Small intestine (tissue), 7 donors: ENCODE data around the gene CASP2. TPM values are rescaled to one million over a fixed set of nuclear protein-coding genes. Genes with fewer than 3 reads are reported as not detected.

Experiments used
- DNase-seq, 2 donors: peaks; one replicate each; pipeline versions ENCODE4 v3.0.0 to v3.0.0-alpha.2; 2013
- FAIRE-seq: peaks from 2 replicates; lab custom pipeline; 2012; peaks lifted over from hg19 to GRCh38; lab: Jason Lieb, UNC
- H3K27ac ChIP-seq, 3 donors: one replicate each; pipeline ENCODE4 v1.5.1; 2013; ENCODE audit warnings: low read length in 2 of 3, mild to moderate bottlenecking in 2 of 3, control low read depth in 1 of 3, inconsistent platforms in 1 of 3, low read depth in 1 of 3, moderate library complexity in 1 of 3
- H3K27me3 ChIP-seq, 3 donors: one replicate each; pipeline ENCODE4 v1.6.1; 2013; ENCODE audit warnings: low read length in 3 of 3, inconsistent platforms in 1 of 3; ENCODE audit not compliant: control insufficient read depth in 3 of 3, insufficient read depth in 3 of 3
- H3K36me3 ChIP-seq, 3 donors: one replicate each; pipeline ENCODE4 v1.6.1; 2013; ENCODE audit warnings: low read length in 3 of 3, inconsistent platforms in 1 of 3, low read depth in 1 of 3, mild to moderate bottlenecking in 1 of 3, moderate library complexity in 1 of 3; ENCODE audit not compliant: control insufficient read depth in 3 of 3, insufficient read depth in 2 of 3
- H3K4me1 ChIP-seq, 3 donors: one replicate each; pipeline ENCODE4 v1.6.1; 2013; ENCODE audit warnings: low read length in 2 of 3, inconsistent platforms in 1 of 3, low read depth in 1 of 3, mild to moderate bottlenecking in 1 of 3, moderate library complexity in 1 of 3; ENCODE audit not compliant: control insufficient read depth in 3 of 3, insufficient read depth in 2 of 3
- H3K4me3 ChIP-seq, 3 donors: one replicate each; pipeline ENCODE4 v1.5.1; 2013; ENCODE audit warnings: low read length in 3 of 3, control low read depth in 1 of 3, inconsistent platforms in 1 of 3, low read depth in 1 of 3, mild to moderate bottlenecking in 1 of 3, moderate library complexity in 1 of 3
- H3K9me3 ChIP-seq, 2 donors: one replicate each; pipeline ENCODE4 v1.6.1; 2013; ENCODE audit warnings: low read depth in 1 of 2, low read length in 1 of 2; ENCODE audit not compliant: control insufficient read depth in 2 of 2, insufficient read depth in 1 of 2
- WGBS, 3 donors: extraction: QIAGEN DNeasy Blood & Tissue Kit; methylation state at CpG; one replicate each; pipeline ENCODE4 v1.1.7; 2013; 5-methylcytosine and 5-hydroxymethylcytosine counted together
- polyA plus RNA-seq, 4 donors: library from polyadenylated mRNA; stranded (reverse) in 3 of 4; unstranded in 1 of 4; fragments of 200-250 nt in 3 of 4; fragments of 120-200 nt in 1 of 4; gene quantifications; one replicate each; pipeline versions ENCODE4 v1.2.1 to v1.2.3, GENCODE V29; 2013
- donor health status: healthy with polysubstance abuse.
- donor health status: control.
- donor health status: control.
- donor health status: Bipolar disorder and iron deficiency.
- donor health status: healthy.

Gene CASP2
- polyA plus RNA-seq, 4 donors: 4.9 to 29.8 (median 9.0) TPM

DNA sequence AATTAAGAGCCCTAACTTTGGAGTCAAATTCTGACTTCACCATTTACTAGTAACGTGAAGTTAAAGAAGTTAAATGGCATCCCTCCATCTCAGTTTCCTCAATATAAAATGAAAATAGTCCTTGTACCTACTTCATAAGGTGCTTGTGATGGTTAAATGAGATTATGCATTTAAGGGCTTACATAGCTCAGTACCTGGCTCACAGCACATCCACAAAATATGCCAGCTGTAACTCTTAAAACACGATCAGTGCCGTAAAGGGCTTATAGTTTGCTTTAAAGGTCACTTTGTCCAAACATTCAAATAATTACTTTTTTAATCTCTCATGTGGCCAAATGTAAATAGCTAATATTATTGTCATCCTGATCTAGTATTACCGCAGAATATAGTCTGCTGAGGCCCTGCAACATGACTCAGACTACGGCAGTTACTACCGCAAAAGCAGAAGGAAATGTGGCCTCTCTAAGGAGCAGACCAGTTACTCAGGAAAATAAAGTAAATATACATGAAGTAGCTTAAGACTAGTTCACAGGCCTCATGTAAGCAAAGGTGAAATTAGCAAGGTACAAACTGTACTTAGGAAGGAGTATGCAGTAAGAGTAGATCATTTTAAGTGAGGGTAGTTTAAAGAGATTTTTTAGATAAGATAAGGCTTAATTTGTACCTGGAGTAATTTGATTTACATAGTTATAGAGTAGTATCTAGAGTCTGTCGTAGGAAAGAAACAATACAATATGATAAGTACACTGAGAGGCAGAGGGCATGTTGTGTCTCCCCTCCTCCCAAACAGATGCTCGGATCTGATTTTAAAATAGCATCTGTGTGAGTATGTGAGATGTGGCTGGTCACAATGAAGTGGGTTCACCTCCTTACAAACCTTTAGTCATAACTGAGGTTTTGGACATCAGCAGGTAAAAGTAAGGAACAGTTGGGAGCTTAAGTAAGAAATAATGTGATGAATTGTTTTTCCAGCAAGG lies 13.1 kb downstream of the CASP2 start:
- Histone ChIP-seq H3K4me3 (no peak overlapping the region), H3K27ac (no peak overlapping the region), H3K4me1 (peaks cover 0 to 3% (median 0%) of the 10 kb centered on the region in 3 donors), H3K36me3 (peaks cover 24 to 44% (median 28%) of the 10 kb centered on the region in 3 donors), H3K27me3 (no peaks in the 10 kb centered on the region), H3K9me3 (no peaks in the 10 kb centered on the region)
- FAIRE-seq (no peak), DNase-seq (no peak)
- WGBS, 3 donors: 52 to 60% (median 58%) methylated on average over 8 of the region's 8 CpGs

GRCh38 chr7:143303733-143304132 lies 15.6 kb downstream of the CASP2 start:
- peaks cover 24 to 48% (median 30%) of the 10 kb centered on the region in 3 donors for H3K36me3 ChIP-seq
- DNase-seq: no peak
- H3K9me3 ChIP-seq: no peaks in the 10 kb centered on the region
- no peak overlapping the region for H3K27ac ChIP-seq
- H3K4me3 ChIP-seq: no peak overlapping the region
- no peaks in the 10 kb centered on the region for H3K27me3 ChIP-seq
- 90 to 94% (median 92%) methylated on average over 10 of the region's 10 CpGs for WGBS, 3 donors
- H3K4me1 ChIP-seq: no peaks in the 10 kb centered on the region
- FAIRE-seq: no peak

GRCh38 chr7:143304938-143305337 lies 16.8 kb downstream of the CASP2 start:
- Histone ChIP-seq H3K4me1 (no peaks in the 10 kb centered on the region), H3K36me3 (peaks cover 24 to 46% (median 29%) of the 10 kb centered on the region in 3 donors), H3K4me3 (no peak overlapping the region), H3K9me3 (no peaks in the 10 kb centered on the region), H3K27ac (no peak overlapping the region), H3K27me3 (no peaks in the 10 kb centered on the region)
- 64 to 81% (median 72%) methylated on average over 6 of the region's 6 CpGs for WGBS, 3 donors
- DNase-seq: no peak
- no peak for FAIRE-seq

- no peak overlapping the region for H3K4me3 ChIP-seq
- peak overlapping the region in 1 of 3 donors; percentile 53 for H3K27ac ChIP-seq
- no peaks in the 10 kb centered on the region for H3K4me1 ChIP-seq
- FAIRE-seq (no peak), DNase-seq (peak; percentile 81 to 92)
- H3K27me3 ChIP-seq: no peaks in the 10 kb centered on the region
- no peaks in the 10 kb centered on the region for H3K9me3 ChIP-seq
- H3K36me3 ChIP-seq: peaks cover 21 to 40% (median 23%) of the 10 kb centered on the region in 3 donors
- WGBS, 3 donors: 12 to 50% (median 38%) methylated on average over 10 of the region's 10 CpGs
Measured at GRCh38 chr7:143305423-143306070, 17.4 kb downstream of the CASP2 start.

- peaks cover 15 to 29% (median 20%) of the 10 kb centered on the region in 3 donors for H3K36me3 ChIP-seq
- WGBS, 3 donors: 95 to 100% (median 96%) methylated on average over 2 of the region's 2 CpGs
- no peaks in the 10 kb centered on the region for H3K9me3 ChIP-seq
- no peak for DNase-seq
- FAIRE-seq: no peak
- no peaks in the 10 kb centered on the region for H3K4me1 ChIP-seq
- no peak overlapping the region for H3K4me3 ChIP-seq
- H3K27ac ChIP-seq: no peak overlapping the region
- H3K27me3 ChIP-seq: no peaks in the 10 kb centered on the region
Measured at GRCh38 chr7:143308632-143309031, 20.5 kb downstream of the CASP2 start.

DNA sequence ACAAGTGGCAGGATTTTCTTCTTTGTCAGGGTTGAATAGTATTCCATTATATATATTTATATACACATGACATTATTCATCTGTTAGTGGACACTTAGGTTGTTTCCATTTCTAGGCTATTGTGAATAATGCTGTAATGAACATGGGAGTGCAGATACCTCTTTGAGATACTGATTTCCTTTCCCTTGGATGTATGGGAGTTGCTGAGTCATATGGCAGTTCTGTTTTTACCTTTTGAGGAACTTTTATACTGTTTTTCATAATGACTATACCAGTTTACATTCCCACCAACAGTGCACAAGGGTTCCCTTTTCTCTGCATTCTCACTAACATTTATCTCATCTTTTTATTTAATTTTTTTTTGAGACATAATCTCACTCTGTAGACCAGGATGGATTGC lies 26.0 kb downstream of the CASP2 start:
- no peak for DNase-seq
- FAIRE-seq: no peak
- H3K4me1 ChIP-seq: peaks cover 0 to 3% (median 0%) of the 10 kb centered on the region in 3 donors
- no peak overlapping the region for H3K4me3 ChIP-seq
- no peak overlapping the region for H3K27ac ChIP-seq
- no peaks in the 10 kb centered on the region for H3K9me3 ChIP-seq
- H3K36me3 ChIP-seq: no peaks in the 10 kb centered on the region
- H3K27me3 ChIP-seq: no peaks in the 10 kb centered on the region

GRCh38 chr7:143315776-143316175 lies 27.6 kb downstream of the CASP2 start, which contains the start of gene CLCN1:
TSS of gene CLCN1 (plus strand) at chr7:143316111. CDS start at chr7:143316213, 102 bp downstream.
- Histone ChIP-seq H3K36me3 (no peaks in the 10 kb centered on the region), H3K9me3 (no peaks in the 10 kb centered on the region), H3K27me3 (no peaks in the 10 kb centered on the region), H3K4me1 (peaks cover 0 to 3% (median 0%) of the 10 kb centered on the region in 3 donors), H3K4me3 (no peak within 1 kb of the TSS), H3K27ac (no peak within 1 kb of the TSS)
- DNase-seq: no peak
- no peak for FAIRE-seq
- 82 to 92% (median 87%) methylated on average over 5 of the region's 5 CpGs for WGBS, 3 donors

GRCh38 chr7:143316492-143316891 lies 28.3 kb downstream of the CASP2 start:
- Histone ChIP-seq H3K27me3 (no peaks in the 10 kb centered on the region), H3K4me1 (peaks cover 0 to 3% (median 0%) of the 10 kb centered on the region in 3 donors), H3K36me3 (no peaks in the 10 kb centered on the region), H3K4me3 (no peak overlapping the region), H3K27ac (no peak overlapping the region), H3K9me3 (no peaks in the 10 kb centered on the region)
- WGBS, 3 donors: 87 to 94% (median 91%) methylated on average over 4 of the region's 4 CpGs
- FAIRE-seq (no peak), DNase-seq (no peak)
